LNCAP (cell line): ENCODE results near the gene SPHK1.

Experiments used
- TF ChIP-seq, protein P1 (sequence below): fragments of 450-650 bp; IDR thresholded peaks from 2 replicates; pipeline ENCODE4 v1.5.1; 2017; ENCODE audit warnings: mild to moderate bottlenecking

SPHK1 gene, protein sequence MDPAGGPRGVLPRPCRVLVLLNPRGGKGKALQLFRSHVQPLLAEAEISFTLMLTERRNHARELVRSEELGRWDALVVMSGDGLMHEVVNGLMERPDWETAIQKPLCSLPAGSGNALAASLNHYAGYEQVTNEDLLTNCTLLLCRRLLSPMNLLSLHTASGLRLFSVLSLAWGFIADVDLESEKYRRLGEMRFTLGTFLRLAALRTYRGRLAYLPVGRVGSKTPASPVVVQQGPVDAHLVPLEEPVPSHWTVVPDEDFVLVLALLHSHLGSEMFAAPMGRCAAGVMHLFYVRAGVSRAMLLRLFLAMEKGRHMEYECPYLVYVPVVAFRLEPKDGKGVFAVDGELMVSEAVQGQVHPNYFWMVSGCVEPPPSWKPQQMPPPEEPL

DNA sequence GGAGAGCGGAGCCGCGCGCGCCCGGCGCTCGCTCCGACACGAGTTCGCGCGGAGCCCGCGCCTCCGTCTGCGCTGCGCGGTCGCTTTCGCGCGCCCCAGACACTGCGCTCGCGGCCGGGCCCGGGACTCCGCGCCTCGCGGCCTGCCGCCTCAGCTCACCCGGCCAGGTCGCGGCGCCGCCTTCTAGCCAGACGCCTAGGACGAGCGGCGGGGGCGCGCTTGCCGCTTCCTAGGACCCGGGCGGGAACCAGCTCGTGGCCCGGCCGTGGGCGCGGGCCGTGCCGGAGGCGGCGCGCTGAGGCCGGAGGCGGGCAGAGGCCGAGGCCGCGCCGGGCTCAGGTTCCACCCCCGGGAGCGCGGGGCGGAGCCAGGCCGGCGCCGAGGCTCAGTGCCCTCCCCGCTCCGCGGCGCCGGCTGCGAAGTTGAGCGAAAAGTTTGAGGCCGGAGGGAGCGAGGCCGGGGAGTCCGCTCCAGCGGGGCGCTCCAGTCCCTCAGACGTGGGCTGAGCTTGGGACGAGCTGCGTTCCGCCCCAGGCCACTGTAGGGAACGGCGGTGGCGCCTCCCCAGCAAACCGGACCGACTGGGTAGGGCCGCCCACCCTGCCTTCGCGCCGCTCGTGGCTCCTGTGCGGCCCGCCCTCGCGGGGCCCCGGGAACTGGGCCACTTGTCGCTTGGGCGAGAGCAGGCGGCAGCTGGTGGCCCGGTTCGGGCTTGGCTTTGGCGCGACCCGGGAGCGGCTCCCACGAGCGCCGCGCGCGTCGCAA, at the start of gene SPHK1:
Gene SPHK1, plus strand, starts transcription at position 388 of the 765 bp plus-strand sequence. CDS start 1,036 bp downstream, outside the sequence.
- TF ChIP-seq, protein P1, sequence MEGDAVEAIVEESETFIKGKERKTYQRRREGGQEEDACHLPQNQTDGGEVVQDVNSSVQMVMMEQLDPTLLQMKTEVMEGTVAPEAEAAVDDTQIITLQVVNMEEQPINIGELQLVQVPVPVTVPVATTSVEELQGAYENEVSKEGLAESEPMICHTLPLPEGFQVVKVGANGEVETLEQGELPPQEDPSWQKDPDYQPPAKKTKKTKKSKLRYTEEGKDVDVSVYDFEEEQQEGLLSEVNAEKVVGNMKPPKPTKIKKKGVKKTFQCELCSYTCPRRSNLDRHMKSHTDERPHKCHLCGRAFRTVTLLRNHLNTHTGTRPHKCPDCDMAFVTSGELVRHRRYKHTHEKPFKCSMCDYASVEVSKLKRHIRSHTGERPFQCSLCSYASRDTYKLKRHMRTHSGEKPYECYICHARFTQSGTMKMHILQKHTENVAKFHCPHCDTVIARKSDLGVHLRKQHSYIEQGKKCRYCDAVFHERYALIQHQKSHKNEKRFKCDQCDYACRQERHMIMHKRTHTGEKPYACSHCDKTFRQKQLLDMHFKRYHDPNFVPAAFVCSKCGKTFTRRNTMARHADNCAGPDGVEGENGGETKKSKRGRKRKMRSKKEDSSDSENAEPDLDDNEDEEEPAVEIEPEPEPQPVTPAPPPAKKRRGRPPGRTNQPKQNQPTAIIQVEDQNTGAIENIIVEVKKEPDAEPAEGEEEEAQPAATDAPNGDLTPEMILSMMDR: no peak

DNA sequence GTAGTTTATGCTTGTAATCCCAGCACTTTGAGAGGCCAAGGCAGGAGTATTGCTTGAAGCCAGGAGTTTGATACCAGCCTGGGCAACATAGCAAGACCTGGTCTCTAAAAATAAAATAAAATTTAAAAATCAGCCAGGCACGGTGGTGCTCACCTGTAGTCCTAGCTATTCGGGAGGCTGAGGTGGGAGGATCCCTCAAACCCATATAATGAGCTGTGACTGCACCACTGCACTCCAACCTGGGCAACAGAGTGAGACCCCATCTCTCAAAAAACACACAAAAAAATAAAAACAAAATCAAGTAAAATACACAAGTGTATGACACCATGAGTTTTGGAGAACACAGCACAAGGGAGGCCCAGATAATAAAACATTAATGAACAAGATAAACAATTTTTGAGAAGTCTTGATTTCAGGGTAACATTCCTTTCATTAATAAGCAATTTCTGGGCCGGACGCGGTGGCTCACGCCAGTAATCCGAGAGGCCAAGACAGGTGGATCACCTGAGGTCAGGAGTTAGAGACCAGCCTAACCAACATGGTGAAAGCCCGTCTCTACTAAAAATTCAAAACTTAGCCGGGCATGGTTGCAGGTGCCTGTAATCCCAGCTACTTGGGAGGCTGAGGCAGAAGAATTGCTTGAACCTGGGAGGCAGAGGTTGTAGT, 48.6 kb upstream of the SPHK1 start:
- TF ChIP-seq, protein P1: no peak

DNA sequence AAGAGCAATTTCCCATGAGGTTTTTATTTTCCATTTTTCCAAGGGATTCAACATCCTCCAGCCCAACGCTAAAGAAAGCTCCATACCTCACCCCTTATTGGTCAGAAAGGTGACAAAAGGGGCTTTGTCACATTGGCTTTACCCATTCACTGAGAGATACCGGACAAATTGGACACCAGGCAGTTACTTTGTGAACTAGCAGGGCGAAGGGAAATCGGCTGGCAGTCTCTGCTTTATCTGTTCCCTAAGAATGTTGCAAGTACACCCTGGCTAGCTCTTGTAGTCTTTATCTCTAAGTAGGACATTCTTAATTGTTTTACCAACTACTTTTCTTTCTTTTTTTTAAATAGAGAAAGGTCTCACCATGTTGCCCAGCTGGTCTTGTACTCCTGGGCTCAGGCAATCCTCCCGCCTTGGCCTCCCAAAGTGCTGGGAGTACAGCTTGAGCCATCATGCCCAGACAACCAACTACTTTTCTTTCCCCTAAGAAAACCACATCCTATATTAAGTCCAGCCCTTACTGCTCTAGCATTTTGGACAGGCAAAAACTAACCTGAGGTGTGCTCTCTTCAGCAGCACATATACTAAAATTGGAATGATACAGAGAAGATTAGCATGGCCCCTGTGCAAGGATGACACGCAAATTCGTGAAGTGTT, 47.5 kb upstream of the SPHK1 start:
- TF ChIP-seq, protein P1: no peak

DNA sequence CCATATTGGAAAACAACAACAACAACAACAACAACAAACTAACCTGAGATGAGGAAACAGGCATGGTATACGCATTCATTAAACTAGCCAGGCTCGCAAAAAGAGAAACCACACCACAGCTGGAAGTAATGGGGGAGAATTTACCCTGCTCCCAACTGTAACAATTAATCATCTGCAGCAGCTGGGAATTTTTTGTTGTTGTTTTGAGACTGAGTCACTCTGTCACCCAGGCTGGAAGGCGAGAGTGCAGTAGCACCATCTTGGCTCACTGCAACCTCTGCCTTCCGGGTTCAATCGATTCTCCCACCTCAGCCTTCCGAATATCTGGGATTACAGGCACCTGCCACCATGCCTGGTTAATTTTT, 47.0 kb upstream of the SPHK1 start:
- TF ChIP-seq, protein P1: no peak

DNA sequence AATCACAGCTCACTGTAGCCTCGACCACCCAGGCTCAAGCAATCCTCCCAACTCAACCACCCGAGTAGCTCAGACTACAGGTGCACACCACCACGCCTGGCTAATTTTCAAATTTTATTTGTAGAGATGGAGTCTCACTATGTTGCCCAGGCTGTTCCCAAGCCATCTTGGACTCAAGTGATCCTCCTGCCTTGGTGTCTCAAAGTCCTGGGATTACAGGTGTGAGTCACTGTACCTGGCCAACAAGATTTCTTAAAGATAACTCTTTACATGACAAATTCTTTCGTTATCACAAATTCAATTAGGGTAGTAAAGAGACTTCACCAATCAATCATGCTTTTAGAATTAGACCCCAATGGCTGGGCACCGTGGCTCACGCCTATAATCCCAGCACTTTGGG, 43.1 kb upstream of the SPHK1 start:
- TF ChIP-seq, protein P1: no peak

DNA sequence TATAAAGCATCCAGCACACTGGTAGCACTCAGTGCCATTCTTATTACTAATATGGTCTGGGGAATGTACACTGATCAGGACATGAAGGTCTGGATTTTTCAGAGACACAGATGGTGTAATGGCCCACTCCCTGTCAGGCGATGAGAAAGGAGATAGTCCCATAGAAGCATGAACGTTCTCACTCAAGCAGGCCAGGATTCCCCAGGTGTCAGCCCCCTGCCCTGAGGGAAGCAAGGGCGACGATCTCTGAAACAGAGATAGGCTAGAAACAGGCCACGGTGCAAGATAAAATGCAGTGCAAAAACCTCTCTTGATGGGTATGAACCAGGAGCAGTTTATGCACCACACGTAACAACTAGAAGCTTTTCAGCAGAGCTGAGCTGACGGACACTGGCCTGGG, 41.3 kb upstream of the SPHK1 start:
- TF ChIP-seq, protein P1: no peak

DNA sequence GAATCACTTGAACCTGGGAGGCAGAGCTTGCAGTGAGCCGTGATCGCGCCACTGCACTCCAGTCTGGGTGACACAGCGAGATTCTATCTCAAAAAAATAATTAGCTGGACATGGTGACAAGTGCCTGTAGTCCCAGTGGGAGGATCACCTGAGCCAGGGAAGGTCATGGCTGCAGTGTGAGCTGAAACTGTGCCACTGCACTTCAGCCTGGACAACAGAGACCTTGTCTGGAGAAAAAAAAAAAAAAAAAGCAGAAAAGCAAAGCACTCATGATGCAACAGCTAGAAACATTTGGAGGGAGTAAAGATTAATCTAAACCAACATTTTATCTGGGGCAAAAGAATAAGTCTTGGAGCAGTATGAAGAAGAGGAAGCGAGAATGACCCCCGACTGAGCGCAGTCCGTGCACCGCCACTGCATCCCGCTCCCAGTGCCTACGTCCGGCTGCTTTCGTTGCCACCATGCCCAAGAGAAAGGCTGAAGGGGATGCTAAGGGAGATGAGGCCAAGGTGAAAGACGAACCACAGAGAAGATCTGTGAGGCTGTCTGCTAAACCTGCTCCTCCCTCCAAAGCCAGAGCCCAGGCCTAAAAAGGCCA, 38.9 kb upstream of the SPHK1 start:
- TF ChIP-seq, protein P1: no peak
